HepG2 (cell line): ENCODE results near the gene MYO18B. TPM values are rescaled to one million over a fixed set of nuclear protein-coding genes. Genes with fewer than 3 reads are reported as not detected.

Source experiments
- ATAC-seq: fragments of 200-7000 bp; cut with Tn5 transposase; 3 replicates; pipeline ENCODE4 v1.9.1; 2020; ENCODE audit warnings: mild to moderate bottlenecking, moderate library complexity
- BruUV-seq: library from RNA; stranded (reverse); fragments of 400-500 nt; replicated peaks from 2 replicates; lab custom pipeline; 2021; lab: Mats Ljungman, UMichigan
- CTCF ChIA-PET: fragments of 300-600 bp; formaldehyde crosslinking; extraction: SDS; loops from one replicate; lab custom pipeline; 2021; ENCODE audit warnings: low total read pairs, inconsistent platforms, low intra/inter-chr PET ratio; lab: Yijun Ruan, JAX
- POLR2A ChIA-PET: fragments of 350-600 bp; sonication (Branson Sonifier 250); formaldehyde crosslinking; loops from one replicate; lab custom pipeline; 2020; ENCODE audit warnings: antibody characterized with exemption, inconsistent platforms; lab: Yijun Ruan, JAX
- DNase-seq: peaks from one replicate; pipeline ENCODE4 v3.0.0-alpha.2; 2015; ENCODE audit warnings: low spot score
- FAIRE-seq: peaks from 3 replicates; lab custom pipeline; 2011; peaks lifted over from hg19 to GRCh38; lab: Jason Lieb, UNC
- H2AFZ ChIP-seq: one replicate; pipeline ENCODE4 v1.6.1; 2011; ENCODE audit warnings: low read length, inconsistent platforms
- H3K27ac ChIP-seq: fragments of 300-600 bp; 3 replicates; pipeline ENCODE4 v1.8.0; 2011; ENCODE audit warnings: mixed run types, mild to moderate bottlenecking, mixed read lengths, low read length, inconsistent platforms; ENCODE audit not compliant: insufficient read depth; ENCODE audit errors: extremely low read length
- H3K27me3 ChIP-seq, 2 experiments: fragments of 200-600 bp in 1 of 2; 2 replicates in 1 of 2; 3 replicates in 1 of 2; pipeline versions ENCODE4 v1.6.0 to v1.8.0; 2011; ENCODE audit warnings: low read length in 2 of 2, mild to moderate bottlenecking in 2 of 2, moderate library complexity in 2 of 2, inconsistent platforms in 1 of 2; ENCODE audit not compliant: insufficient read depth in 2 of 2, control insufficient read depth in 1 of 2
- H3K36me3 ChIP-seq, 2 experiments: fragments of 200-600 bp in 1 of 2; replicated peaks in 1 of 2; 2 replicates in 1 of 2; 3 replicates in 1 of 2; pipeline versions ENCODE4 v1.5.1 to v1.8.0; 2011; ENCODE audit warnings: low read length in 2 of 2, inconsistent platforms in 1 of 2; ENCODE audit not compliant: insufficient read depth in 2 of 2, control insufficient read depth in 1 of 2
- H3K4me1 ChIP-seq: 2 replicates; pipeline ENCODE4 v1.5.1; 2012; ENCODE audit warnings: low read length, inconsistent platforms; ENCODE audit not compliant: insufficient read depth
- H3K4me2 ChIP-seq: 2 replicates; pipeline ENCODE4 v1.6.0; 2011; ENCODE audit warnings: low read depth, low read length, inconsistent platforms
- H3K4me3 ChIP-seq, 3 experiments: fragments of 200-600 bp in 1 of 3; sonication (generic), shearing (Covaris generic) in 1 of 3; replicated peaks in 1 of 3; 2 replicates each; pipeline ENCODE4 v1.5.1; 2011 to 2016; ENCODE audit warnings: low read length in 3 of 3, inconsistent platforms in 2 of 3, low read depth in 2 of 3, mild to moderate bottlenecking in 2 of 3, control low read depth in 1 of 3, mixed read lengths in 1 of 3; ENCODE audit not compliant: insufficient read depth in 1 of 3
- H3K79me2 ChIP-seq: one replicate; pipeline ENCODE4 v1.6.1; 2011; ENCODE audit warnings: low read length, inconsistent platforms; ENCODE audit not compliant: insufficient read depth
- H3K9ac ChIP-seq: 2 replicates; pipeline ENCODE4 v1.6.0; 2011; ENCODE audit warnings: mild to moderate bottlenecking, low read depth, low read length, inconsistent platforms; ENCODE audit not compliant: insufficient read depth
- H3K9me3 ChIP-seq: 2 replicates; pipeline ENCODE4 v1.5.1; 2012; ENCODE audit warnings: mild to moderate bottlenecking, low read length
- H4K20me1 ChIP-seq: 2 replicates; pipeline ENCODE4 v1.6.0; 2011; ENCODE audit warnings: inconsistent platforms, mild to moderate bottlenecking, low read length, moderate library complexity; ENCODE audit not compliant: insufficient read depth
- HNF4A ChIP-seq: sonication (generic); formaldehyde crosslinking; IDR thresholded peaks from 2 replicates; pipeline ENCODE4 v1.4.0; 2020; ENCODE audit warnings: missing genetic modification reagents
- MIXL1 ChIP-seq: IDR thresholded peaks from 2 replicates; pipeline ENCODE4 v1.6.1; 2016
- NFIB ChIP-seq: sonication (generic); formaldehyde crosslinking; IDR thresholded peaks from 2 replicates; pipeline ENCODE4 v1.9.0; 2021; ENCODE audit warnings: missing genetic modification reagents, mild to moderate bottlenecking, borderline replicate concordance
- NR2F2 ChIP-seq: IDR thresholded peaks from 2 replicates; pipeline ENCODE4 v1.6.1; 2012; ENCODE audit warnings: low read depth, inconsistent platforms, borderline replicate concordance
- RNF219 ChIP-seq: sonication (generic); formaldehyde crosslinking; IDR thresholded peaks from 2 replicates; pipeline ENCODE4 v1.5.0; 2020; ENCODE audit warnings: mild to moderate bottlenecking, missing genetic modification reagents
- TBL1XR1 ChIP-seq: fragments of 150-350 bp; IDR thresholded peaks from 2 replicates; pipeline ENCODE4 v1.6.1; 2014; ENCODE audit warnings: borderline replicate concordance, low read length; ENCODE audit not compliant: partially characterized antibody
- YEATS4 ChIP-seq: sonication (generic); formaldehyde crosslinking; IDR thresholded peaks from 2 replicates; pipeline ENCODE4 v1.4.0; 2020; ENCODE audit warnings: missing genetic modification reagents, borderline replicate concordance
- ZNF264 ChIP-seq: sonication (generic); formaldehyde crosslinking; IDR thresholded peaks from 2 replicates; pipeline ENCODE4 v1.4.0; 2020; ENCODE audit warnings: missing genetic modification reagents
- ZNF629 ChIP-seq: sonication (generic); formaldehyde crosslinking; conservative IDR thresholded peaks from 2 replicates; pipeline ENCODE4 v1.5.0; 2020; ENCODE audit warnings: missing genetic modification reagents
- WGBS: methylation state at CpG from one replicate; pipeline ENCODE4 v1.1.6; 2017; ENCODE audit warnings: low lambda C conversion rate; 5-methylcytosine and 5-hydroxymethylcytosine counted together
- in situ Hi-C: cut with HindIII; loops from 2 replicates; pipeline ENCODE4 v1.10.0; 2017; ENCODE audit warnings: low pct_unique_long_range_greater_than_20kb; ENCODE audit not compliant: extremely low pct_ligation_motif_present
- intact Hi-C: fragments of 100-400 bp; cut with micrococcal nuclease; formaldehyde crosslinking; loops from one replicate; pipeline ENCODE4 v1.10.0; 2022; ENCODE audit not compliant: unreplicated experiment
- polyA plus RNA-seq, 8 experiments: library from polyadenylated mRNA; depleted of rRNA in 3 of 8; stranded (reverse) in 7 of 8; unstranded in 1 of 8; fragments of >200 nt; fragmentation: Illumina TruSeq in 4 of 8; extraction: Trizol in 4 of 8; gene quantifications; 2 replicates each; pipeline versions ENCODE4 v1.2.1 to v1.2.3, GENCODE V29; 2011 to 2016; ENCODE audit warnings: low read depth in 4 of 8, missing spikeins in 1 of 8, mixed read lengths in 1 of 8; ENCODE audit not compliant: insufficient read depth in 1 of 8
- total RNA-seq, 5 experiments: library from RNA; depleted of rRNA; stranded (reverse); fragments of >200 nt; fragmentation: Illumina TruSeq; extraction: Trizol; gene quantifications; 2 replicates each; pipeline ENCODE4 v1.2.3, GENCODE V29; 2016; ENCODE audit warnings: low read depth in 1 of 5
- TF ChIP-seq, protein P1 (sequence below): sonication (generic); formaldehyde crosslinking; IDR thresholded peaks from 2 replicates; pipeline ENCODE4 v1.8.0; 2022; ENCODE audit warnings: mild to moderate bottlenecking, missing genetic modification reagents; ENCODE audit not compliant: insufficient replicate concordance
- TF ChIP-seq, protein P2 (sequence below): sonication (generic); formaldehyde crosslinking; IDR thresholded peaks from 2 replicates; pipeline ENCODE4 v1.5.0; 2020; ENCODE audit warnings: missing genetic modification reagents

Gene MYO18B
- total and polyA plus RNA-seq, 2 of the 13 experiments (the other 11 are each of a cell fraction or from before 2014, with no cell fraction given) = 0.01 TPM; not detected in 1

GRCh38 chr22:25716637-25717036, 25.4 kb upstream of the MYO18B start (continued):
- no peak for TF ChIP-seq TBL1XR1
- no peak for TF ChIP-seq NR2F2
- TF ChIP-seq ZNF264 (CRISPR knock-in tag) = no peak
- TF ChIP-seq MIXL1 (CRISPR knock-in tag) = no peak
- TF ChIP-seq NFIB = no peak
- TF ChIP-seq, protein P1, sequence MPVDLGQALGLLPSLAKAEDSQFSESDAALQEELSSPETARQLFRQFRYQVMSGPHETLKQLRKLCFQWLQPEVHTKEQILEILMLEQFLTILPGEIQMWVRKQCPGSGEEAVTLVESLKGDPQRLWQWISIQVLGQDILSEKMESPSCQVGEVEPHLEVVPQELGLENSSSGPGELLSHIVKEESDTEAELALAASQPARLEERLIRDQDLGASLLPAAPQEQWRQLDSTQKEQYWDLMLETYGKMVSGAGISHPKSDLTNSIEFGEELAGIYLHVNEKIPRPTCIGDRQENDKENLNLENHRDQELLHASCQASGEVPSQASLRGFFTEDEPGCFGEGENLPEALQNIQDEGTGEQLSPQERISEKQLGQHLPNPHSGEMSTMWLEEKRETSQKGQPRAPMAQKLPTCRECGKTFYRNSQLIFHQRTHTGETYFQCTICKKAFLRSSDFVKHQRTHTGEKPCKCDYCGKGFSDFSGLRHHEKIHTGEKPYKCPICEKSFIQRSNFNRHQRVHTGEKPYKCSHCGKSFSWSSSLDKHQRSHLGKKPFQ = no peak
- no peak for TF ChIP-seq RNF219
- TF ChIP-seq, protein P2, sequence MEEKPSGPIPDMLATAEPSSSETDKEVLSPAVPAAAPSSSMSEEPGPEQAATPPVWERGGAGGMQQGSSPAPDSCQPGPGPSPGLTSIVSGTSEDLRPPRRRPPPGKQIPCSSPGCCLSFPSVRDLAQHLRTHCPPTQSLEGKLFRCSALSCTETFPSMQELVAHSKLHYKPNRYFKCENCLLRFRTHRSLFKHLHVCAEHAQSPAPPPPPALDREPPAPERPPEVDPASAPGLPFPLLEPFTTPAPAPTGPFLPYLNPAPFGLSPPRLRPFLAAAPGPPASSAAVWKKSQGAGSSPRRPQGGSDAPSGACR (CRISPR knock-in tag) = no peak

- Histone ChIP-seq H3K4me2 (no peak overlapping the region), H3K9me3 (no peaks in the 10 kb centered on the region), H3K27ac (no peak overlapping the region), H3K36me3 (peaks cover 2 to 13% of the 10 kb centered on the region in 2 experiments; a peak in 3 of 5 replicates), H3K4me3 (no peak overlapping the region), H2AFZ (no peak overlapping the region), H3K27me3 (no peaks in the 10 kb centered on the region), H3K79me2 (no peaks in the 10 kb centered on the region)
- WGBS = 95% methylated on average over 10 of the region's 10 CpGs
- ChIA-PET POLR2A (no interaction called here), CTCF (no interaction called here)
- intact Hi-C loops = no loop called here
- peak; percentile 12 for FAIRE-seq
- TF ChIP-seq HNF4A (CRISPR knock-in tag) = peak; percentile 33; the same call in 1 of the 2 replicates
- TF ChIP-seq YEATS4 (CRISPR knock-in tag) = no peak
- TF ChIP-seq ZNF629 (CRISPR knock-in tag) = peak; percentile 52; the same call in 1 of the 2 replicates
- TF ChIP-seq, all 625 proteins: peak for 2
- no TSS peak for BruUV-seq
- in situ Hi-C loops = no loop called here
- Histone ChIP-seq H3K9ac (no peak overlapping the region), H4K20me1 (no peaks in the 10 kb centered on the region), H3K4me1 (peaks cover 7% of the 10 kb centered on the region)
- DNase-seq = no peak
- ATAC-seq = no peak
Measured at GRCh38 chr22:25718135-25718840, 23.7 kb upstream of the MYO18B start.
